NCI-H82 treated with DMSO at 0.1 percent for 48 hours (cell line): ENCODE data around the gene MAG.

ENCODE experiments used
- DNase-seq: peaks from one replicate; lab custom pipeline; 2025; ENCODE audit not compliant: unreplicated experiment; lab: John Stamatoyannopoulos, UW

Gene MAG

GRCh38 chr19:35297515-35297848 is 5.5 kb downstream of the MAG start:
- no peak for DNase-seq

GRCh38 chr19:35297922-35298321 is 6.0 kb downstream of the MAG start:
- no peak for DNase-seq

GRCh38 chr19:35298561-35298972 is 6.6 kb downstream of the MAG start:
- no peak for DNase-seq

- DNase-seq, result no peak
Measured at GRCh38 chr19:35299523-35300338, 7.8 kb downstream of the MAG start.

- no peak for DNase-seq
Measured at GRCh38 chr19:35300339-35300649, 8.3 kb downstream of the MAG start.

GRCh38 chr19:35301961-35302360 is 10.0 kb downstream of the MAG start:
- DNase-seq, result no peak

- no peak for DNase-seq
Measured at GRCh38 chr19:35302446-35302845, 10.5 kb downstream of the MAG start.

- no peak for DNase-seq
Measured at GRCh38 chr19:35303357-35303915, 11.5 kb downstream of the MAG start.

- DNase-seq, result no peak
Measured at GRCh38 chr19:35304036-35304435, 12.1 kb downstream of the MAG start.

GRCh38 chr19:35305181-35305580 is 13.2 kb downstream of the MAG start:
- no peak for DNase-seq

- DNase-seq, result no peak
Measured at GRCh38 chr19:35306473-35307246, 14.7 kb downstream of the MAG start.

- DNase-seq, result no peak
Measured at GRCh38 chr19:35307931-35308330, 16.0 kb downstream of the MAG start.

- no peak for DNase-seq
Measured at GRCh38 chr19:35308910-35309309, 16.9 kb downstream of the MAG start.

- DNase-seq, result no peak
Measured at GRCh38 chr19:35309481-35310279, 17.7 kb downstream of the MAG start.

- DNase-seq, result no peak
Measured at GRCh38 chr19:35310331-35310730, 18.4 kb downstream of the MAG start.

- DNase-seq, result no peak
Measured at GRCh38 chr19:35310811-35311465, 19.0 kb downstream of the MAG start.

GRCh38 chr19:35311901-35312665 is 20.1 kb downstream of the MAG start:
- no peak for DNase-seq

- no peak for DNase-seq
Measured at GRCh38 chr19:35313587-35313986, 21.6 kb downstream of the MAG start.

GRCh38 chr19:35314031-35314430 is 22.1 kb downstream of the MAG start:
- DNase-seq, result no peak

- DNase-seq, result no peak
Measured at GRCh38 chr19:35314858-35315470, 23.0 kb downstream of the MAG start.
